ENCODE results near the gene ZNF580.

The ZNF580 gene

DNA sequence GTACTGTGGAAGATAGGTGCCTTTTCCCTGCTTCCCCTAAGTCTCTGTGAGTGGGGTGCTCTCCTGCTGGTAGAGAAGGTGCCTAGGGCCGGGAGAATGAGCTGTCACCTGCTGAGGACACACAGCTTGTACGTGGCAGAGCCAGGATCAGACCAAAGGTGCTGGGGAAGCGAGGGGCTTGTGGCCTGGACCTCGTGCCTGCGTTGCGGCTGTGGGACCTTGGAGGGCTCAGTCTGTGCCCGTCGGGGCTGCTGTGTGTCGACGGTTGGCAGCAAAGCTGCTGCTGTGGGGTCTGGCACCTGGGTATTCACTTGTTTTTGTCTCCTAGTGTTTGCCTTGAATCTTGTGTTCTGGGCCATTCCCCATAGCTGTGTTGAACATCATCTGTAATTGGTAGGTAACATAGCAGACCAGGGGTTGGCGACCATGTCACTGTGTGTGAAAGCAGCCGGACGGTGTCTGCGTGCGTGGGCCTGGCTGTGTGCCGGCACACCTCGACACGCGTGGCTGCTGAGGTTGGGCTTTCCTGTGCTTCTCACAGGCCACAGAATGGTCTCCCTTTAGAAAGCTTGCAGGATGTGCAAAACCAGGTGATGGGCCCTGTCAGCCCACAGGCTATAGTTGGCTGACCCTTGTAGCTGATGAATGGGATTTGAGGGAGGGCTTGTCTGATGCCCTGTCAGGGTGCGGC, 23.2 kb downstream of the ZNF580 start:
- DNase-seq (ENCODE audit: low spot score), result no peak

DNA sequence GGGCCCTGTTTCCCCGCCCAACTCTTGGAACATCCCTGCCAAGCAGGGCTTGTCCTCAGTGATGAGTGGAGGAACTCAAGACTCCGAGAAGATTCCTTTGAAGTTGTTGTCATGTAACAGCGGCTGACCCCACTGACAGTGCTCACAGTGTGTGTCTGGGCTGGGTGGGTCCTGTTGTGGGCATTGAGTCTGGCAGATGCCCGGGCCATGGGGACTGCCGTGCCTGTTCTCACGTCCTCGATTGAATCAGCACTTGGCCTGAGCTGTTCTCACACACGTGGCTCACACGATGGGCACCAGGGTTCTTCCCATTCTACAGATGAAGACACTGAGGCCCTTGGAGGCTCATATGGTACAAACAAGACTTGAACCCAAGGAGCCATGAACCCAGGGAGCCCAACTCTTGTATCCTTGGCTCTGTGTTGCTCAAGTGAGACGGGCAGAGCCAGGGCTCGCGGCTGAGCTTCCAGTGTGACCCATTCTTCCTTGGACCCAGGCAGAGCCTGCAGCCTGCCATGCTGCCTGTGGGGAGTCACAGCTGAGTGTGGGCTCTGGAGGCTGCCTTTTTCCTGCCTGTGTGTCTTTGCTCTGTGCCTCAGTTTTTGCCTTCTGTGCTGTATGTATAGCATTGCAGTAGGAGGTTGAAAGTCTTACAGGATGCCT, 25.7 kb downstream of the ZNF580 start:
- DNase-seq (ENCODE audit: low spot score), result no peak

DNA sequence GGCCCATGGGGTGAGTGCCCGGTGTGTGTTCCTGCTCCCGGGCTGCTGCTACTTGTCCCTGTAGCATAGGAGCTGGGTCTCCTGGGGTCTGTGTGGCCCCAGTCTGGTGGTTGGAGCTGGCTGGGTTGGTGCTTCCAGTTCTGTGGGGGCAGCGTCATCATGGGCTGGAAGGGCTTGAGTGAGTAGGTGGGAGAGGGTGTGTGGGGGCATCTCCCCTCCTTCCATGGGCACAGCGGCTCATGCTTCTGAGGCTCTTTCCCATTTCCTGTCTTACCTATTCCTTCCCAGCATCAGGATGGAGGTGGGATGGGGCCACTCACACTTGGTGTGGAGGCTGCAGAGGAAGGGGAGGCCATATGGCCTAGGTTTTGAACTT, 26.2 kb downstream of the ZNF580 start:
- no peak for DNase-seq (ENCODE audit: low spot score)

DNA sequence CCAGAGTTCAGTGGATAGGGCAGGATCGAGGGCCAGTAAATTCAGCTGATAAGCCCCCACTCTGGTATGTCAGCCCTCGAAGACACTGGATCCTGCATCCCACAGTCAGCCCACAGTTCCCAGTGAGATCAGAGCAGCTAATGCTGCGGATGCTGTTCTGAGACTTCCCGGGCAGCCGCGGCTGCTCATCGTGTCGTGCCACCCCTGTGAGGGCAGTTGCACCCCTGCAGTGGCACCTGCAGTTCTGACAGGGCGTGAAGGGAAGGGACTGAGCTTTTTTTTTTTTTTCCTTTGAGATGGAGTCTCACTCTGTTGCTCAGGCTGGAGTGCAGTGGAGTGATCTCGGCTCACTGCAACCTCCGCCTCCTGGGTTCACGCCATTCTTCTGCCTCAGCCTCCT, 26.7 kb downstream of the ZNF580 start:
- no peak for DNase-seq (ENCODE audit: low spot score)

DNA sequence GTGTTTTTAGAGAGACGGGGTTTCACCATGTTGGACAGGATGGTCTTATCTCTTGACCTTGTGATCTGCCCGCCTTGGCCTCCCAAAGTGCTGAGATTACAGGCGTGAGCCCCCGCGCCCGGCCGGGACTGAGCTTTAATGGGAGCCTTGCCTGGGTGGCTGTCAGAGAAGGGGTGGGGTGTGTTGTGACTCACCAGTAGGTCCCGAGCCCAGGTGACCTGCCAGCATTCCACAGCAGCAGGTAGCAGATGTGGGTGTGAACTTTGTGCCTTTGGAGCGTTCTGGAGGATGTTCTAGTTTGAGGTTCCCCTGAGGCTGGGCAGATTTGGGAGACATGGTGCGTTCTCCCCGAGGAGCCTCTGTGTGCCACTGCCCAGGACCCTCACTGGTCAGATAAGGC, 27.2 kb downstream of the ZNF580 start:
- DNase-seq (ENCODE audit: low spot score), result no peak

DNA sequence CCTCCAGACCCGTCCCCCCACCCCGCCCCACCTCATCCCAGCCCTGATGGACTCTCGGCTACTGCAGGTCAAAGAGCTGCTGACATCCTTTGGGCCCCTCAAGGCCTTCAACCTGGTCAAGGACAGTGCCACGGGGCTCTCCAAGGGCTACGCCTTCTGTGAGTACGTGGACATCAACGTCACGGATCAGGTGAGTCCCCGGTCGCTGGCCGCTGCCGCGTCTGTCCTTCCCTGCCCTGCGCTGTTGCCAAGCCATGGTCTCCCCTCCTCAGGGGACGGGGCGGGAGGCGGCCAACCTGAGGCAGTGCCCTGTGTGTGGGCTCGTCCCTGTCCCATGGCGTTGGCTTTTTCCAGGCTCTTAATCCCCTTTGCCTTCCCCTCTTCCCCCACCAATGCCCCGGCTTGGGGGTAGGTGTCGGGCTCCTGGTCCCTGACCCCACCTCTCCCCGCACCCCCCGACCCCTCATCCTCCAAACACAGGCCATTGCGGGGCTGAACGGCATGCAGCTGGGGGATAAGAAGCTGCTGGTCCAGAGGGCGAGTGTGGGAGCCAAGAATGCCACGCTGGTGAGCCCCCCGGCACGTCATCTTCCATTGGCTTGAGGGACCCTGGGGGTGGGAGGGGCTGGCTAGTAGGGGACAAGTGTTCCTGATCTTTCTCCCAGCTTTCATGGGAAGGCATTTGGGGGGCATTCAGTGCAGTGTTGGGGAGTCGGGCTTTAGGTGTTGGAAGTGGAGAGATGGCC, 28.0 kb downstream of the ZNF580 start:
- no peak for DNase-seq (ENCODE audit: low spot score)

DNA sequence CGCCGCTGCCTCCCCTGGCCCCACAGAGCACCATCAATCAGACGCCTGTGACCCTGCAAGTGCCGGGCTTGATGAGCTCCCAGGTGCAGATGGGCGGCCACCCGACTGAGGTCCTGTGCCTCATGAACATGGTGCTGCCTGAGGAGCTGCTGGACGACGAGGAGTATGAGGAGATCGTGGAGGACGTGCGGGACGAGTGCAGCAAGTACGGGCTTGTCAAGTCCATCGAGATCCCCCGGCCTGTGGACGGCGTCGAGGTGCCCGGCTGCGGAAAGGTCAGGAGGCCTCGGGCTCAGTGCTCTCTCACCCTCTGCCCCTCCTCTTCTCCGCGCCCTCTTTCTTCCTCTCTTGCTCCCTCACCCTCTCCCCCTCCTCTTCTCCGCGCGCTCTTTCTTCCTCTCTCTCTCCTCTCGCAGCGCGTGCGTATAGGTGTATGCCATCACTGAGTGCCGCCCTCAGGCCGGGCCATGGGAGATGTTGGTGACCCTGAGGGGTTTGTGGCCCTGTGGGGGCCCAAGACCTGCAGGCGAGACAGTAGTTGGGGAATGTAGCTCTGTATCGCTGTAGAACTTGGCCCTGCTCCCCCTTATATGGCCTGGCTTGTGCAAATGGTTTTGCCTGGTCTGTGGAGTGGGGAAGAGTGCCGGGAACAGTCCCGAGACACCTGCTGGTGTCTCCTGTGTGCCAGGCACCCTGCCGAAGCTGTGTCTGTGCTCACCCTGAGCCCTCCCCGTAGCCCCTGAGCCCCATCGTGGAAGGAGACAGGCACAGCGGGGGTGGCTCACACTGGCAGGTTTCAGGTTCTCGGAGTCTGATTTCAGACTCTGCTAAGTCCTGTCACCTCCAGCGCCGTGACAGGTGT, 28.8 kb downstream of the ZNF580 start:
- no peak for DNase-seq (ENCODE audit: low spot score)

DNA sequence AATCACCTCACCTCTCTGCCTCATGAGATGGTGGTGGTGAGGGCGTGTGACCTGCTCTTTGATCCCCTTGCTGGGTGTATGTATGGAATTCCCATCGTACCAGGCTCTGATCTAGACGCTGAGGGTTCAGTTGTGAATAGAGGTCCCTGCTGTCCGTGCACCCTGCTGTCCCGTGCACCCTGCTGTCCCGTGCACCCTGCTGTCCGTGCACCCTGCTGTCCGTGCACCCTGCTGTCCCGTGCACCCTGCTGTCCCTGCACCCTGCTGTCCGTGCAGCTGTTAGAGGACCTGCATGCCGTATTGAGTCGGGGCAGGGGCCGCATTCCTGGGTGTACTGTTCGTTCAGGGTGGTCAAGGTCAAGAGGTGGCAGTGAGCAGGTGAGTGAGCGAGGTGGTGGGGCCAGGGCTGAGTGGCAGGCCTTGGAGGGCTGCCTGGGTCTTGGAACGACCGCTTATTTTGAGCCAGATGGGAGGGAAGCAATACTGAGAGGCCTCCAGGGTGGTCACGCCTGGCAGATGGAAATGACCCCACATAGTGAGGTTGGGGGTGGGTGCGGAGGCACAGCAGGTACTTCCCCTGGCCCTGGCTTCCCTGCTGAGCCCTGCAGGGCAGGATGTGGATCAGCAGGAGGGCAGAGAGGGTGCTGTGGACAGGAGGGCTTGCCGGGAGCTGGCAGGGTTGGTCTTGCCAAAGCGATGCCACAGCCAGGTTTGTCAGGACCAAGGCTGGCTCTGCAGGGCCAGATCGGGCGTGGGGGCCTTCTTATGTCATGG, 29.7 kb downstream of the ZNF580 start:
- no peak for DNase-seq (ENCODE audit: low spot score)

DNA sequence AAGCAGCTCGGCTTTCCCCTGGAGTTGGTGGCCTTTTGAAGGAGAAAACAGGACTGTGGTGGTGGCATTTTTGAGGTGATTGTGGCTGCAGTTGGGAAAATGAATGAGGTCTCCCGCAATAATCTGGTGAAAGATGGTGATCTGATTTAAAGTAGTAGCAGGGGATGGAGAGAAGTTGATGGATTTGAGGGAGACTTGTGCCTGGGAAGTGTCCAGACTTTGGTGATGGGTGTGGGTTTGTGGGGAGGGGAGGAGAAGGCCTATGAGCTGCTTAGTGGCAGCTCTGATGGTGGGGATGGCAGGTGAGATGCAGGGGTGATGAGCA, 30.2 kb downstream of the ZNF580 start:
- no peak for DNase-seq (ENCODE audit: low spot score)

DNA sequence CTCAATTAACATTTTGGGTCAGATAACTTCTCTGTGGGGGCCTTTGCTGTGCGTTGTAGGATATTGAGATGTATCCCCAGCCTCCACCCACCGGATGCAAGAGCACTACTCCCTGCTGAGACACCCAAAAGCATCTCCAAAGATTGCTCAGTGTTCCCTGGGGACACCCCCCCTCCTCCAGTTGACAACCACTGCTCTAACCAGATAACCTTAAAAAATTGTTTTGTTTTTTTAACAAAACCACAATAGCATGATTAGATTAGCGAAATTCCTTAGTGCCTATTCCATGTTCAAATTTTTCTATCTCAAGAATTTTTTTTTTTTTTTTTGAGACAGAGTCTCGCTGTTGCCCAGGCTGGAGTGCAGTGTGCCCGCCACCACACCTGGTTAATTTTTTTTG, 31.6 kb downstream of the ZNF580 start:
- no peak for DNase-seq (ENCODE audit: low spot score)

DNA sequence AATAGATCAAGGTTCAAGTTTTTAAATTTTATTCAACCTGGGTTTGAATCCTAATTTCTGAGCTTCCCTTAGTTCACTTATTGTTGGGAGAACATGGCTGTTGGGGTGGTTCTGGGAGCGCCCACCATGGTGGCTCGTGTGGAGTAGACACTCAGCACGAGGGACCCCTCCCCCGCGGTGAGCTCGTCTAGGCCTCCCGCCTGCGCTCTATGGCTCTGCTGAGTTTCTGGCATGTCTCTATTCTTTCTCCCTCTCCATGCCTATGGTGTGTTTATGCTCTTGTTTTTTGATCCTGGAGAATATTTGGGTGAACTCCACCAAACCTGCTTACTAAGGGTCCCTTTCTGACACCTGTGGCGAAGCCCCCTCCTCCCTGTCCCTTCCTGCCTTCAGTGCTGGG, 32.7 kb downstream of the ZNF580 start:
- no peak for DNase-seq (ENCODE audit: low spot score)

DNA sequence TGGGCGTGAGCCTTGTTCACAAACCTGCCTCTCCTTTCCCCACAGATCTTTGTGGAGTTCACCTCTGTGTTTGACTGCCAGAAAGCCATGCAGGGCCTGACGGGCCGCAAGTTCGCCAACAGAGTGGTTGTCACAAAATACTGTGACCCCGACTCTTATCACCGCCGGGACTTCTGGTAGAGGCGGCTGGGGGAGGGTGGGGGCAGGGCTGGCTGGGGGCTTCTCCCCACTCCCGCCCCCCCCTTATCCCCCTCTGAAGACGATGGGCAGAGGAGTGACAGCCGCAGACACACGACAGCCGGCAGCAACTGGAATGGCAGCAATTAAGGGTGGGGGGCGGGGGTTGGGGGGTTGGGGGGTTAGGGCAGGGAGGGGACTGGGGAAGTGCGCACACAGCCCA, 33.1 kb downstream of the ZNF580 start:
- no peak for DNase-seq (ENCODE audit: low spot score)

DNA sequence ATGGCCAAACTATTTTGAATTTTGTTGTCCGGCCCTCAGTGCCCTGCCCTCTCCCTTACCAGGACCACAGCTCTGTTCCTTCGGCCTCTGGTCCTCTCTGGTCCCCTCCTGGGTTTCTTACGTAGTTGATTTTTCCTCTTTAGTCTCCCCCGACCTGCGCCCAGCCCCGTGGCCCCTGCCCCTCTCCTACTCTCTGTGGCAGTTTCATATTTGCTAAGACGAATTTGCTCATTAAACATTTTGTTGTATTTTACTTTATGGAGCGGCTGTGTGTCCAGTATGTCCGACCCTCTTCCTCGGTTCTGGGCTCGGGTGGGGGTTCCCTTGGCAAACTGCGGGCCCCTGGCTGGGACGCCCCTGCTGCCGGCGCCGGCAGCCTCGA, 33.6 kb downstream of the ZNF580 start:
- no peak for DNase-seq (ENCODE audit: low spot score)

DNA sequence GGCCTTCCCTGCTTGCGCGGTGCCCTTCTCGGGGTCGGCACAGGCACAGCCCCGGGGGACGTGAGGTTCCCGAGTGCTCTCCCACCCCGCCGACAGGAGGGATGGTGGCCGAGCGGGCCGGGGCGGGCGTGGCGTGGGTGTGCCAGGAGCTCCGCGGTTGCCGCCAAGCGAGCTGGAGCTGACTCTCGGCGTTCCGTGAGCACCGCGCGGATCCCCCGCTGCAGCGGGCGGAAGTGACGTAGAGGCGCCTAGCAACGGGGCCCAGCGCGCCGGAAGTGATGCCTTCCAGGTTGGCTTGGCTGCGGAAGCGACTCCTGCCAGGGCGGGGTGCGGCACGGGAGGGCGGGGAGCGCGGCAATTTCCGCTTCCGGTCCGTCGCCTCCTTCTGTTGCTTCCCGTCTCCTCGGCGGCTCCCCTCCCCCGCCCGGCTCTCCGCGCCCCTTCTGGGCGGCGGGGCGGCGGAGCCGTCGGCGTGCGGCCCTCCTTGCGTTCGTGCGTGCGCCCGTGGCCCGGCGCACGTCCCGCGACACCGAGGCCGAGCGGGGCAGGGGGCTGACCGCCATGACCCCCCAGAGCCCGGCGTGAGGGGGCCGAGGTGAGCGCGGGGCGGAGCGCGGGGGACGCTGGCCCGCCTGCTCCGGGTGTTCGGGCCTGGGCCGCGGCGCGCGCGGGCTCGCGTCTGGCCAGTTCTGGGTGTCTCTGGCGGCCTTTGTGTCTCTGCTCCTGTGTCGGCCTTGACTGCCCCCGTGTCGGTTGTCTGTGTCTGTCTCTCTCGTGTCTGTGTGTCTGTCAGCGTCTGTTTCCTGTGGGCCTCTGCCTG, 34.2 kb downstream of the ZNF580 start, which contains the start of gene EPN1:
Gene EPN1 (plus strand): TSS at position 386 of the 820 bp plus-strand sequence. CDS start 3,402 bp downstream, outside the sequence.
- DNase-seq (ENCODE audit: low spot score), result peak; percentile 99

DNA sequence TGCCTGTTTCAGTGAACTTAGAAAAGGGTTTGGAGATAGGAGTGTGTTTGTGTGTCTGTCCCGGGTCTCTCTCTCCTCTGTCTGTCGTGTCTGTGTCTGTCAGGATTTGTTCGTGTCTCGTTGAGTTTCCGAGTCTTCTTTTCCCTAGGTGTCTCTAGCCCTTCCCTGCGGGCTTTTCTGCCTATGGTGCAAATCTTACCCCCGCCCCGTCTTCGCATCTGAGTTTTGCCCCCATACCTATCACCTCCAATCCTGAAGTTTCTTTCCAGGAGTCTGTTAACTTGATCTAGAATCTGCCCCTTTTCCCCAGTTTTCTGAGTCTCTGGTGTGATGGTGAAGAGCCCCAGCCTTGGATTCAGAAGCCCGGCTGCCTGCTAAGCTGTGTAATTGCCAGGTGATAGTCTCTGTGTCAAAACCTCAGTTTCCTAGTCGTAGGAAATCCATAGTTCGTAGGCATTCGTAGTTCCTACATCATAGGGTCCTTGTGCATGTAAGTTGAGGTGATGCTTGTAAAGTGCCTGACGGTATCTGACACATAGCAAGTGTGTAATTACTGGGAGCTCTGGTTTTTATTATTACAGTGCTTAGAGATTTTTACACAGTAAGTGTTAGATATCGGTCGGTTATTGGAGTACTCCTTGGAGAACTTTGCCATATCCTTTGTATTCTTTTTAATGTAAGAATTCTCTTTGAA, 35.0 kb downstream of the ZNF580 start:
- DNase-seq (ENCODE audit: low spot score), result no peak

DNA sequence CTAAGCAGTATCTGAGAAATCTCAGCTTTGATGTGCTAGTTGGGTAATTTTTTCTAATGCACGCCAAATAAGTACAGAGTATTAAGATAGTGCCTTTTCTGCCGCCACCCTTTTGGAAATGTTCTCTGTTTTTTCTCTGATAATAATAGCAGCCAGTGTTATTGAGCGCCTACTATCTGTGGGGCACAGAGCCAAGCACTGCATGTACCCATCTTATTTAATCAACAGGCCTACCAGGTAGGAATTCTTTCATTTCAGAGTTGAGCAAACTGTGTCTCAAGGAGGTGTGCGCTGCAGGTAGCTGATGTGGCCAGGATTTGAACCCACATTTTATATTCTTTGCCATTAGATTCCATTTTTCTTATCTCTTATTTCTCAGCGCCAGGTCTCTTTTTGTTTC, 35.6 kb downstream of the ZNF580 start:
- no peak for DNase-seq (ENCODE audit: low spot score)

DNA sequence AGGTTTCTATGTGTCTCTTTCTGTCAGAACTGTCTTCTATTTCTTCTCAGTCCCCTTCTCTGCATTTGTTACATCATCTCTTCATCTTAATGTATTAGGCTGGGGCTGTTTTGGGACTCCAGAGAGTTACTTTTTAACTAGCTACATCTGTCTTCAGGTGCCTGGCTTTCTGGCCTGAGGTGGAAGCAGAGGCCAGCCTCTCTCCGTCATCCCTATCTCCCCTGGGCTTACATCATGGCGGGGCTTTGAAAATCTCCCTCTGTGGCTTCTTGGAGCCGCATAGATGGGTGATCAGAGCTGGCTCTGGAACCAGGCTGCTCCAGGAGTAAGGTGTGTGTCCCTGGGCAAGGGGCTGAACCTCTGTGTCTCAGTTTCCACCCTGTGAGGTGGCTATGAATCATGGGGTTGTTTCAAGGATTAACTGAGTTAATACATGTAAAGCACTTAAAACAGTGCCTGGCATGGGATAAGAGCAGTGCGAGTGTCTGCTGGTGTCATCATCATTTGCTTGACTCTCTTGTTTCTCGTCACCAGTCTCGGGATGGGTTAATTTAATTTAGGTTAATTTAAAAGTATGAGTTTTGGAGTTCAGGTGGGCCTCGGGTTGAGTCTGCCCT, 36.2 kb downstream of the ZNF580 start:
- DNase-seq (ENCODE audit: low spot score), result no peak

DNA sequence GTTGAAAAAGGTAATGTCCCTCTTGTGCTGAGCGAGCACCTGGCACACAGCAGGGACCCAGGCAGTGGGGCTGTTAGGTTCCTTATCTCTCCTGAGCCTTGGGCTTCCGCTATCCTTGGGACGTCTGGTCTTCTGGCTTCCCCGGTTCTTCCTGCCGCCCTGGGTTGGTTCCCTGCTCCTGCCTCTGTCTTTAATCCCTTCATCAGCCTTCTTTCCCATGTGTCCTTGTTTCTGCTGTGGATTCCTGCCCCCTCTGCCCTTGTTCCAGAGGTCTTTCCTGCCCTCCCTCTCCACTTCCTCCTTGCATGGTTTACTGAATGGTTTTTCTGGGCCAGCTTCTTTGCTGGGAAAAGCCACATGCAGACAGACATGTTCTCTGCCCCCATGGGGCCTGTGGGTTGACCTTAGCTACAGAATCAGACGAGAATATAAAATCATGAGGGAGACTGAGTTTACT, 36.8 kb downstream of the ZNF580 start:
- no peak for DNase-seq (ENCODE audit: low spot score)

DNA sequence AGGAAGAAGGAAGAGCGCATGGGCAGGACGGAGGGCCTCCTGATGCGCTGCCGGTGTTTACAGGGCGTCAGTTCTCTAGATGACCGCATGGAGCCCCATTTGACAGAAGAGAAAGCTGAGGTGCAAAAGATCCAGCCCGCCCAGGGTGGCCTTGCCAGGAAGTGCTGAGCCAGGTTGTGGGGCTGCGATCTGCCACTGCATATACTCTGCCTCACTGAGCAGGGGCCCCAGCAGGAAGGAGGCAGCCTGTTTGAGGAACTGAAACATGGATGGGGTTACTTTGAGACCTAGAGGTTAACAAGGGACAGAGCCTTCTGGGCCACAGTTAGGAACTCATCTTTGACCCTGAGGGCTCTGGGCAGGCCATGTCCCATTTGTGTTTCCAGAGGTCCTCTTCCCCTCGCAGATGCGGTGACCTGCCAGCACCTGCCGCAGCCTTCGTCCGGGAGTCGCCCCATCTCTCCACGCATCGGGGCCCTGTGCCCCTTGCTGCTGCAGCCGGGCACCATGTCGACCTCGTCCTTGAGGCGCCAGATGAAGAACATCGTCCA, 37.4 kb downstream of the ZNF580 start:
- DNase-seq (ENCODE audit: low spot score), result no peak

Data from GM03348 (cell line).